ENCODE measurements around the gene DIO1.

The DIO1 gene

DNA sequence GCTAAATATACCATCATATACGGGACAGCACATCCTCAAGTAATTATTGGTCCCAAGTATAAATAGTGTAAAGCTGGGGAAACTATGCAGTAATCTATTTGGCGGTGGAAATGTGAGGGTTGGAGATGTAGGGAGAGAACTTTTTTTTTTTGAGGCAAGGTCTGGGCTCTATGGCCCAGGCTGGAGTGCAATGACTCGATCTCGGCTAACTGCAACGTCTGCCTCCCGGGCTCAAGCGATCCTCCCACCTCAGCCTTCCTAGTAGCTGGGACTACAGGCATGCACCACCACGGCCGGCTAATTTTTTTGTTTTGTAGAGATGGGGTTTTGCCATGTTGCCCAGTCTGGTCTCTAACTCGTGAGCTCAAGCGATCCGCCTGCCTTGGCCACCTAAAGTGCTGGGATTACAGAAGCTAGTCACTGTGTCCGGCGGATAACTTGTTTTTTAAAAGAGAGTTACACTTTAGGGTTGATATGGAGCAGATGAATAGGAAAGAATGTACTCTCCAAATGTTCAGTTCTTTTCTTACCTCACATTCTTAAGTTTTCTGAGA, 49.6 kb downstream of the DIO1 start:
- TF ChIP-seq TEAD4 (IDR thresholded peaks at IDR 0.05) (no peak), TCF12 (IDR thresholded peaks at IDR 0.05; ENCODE audit: low read depth) (no peak), RAD21 (IDR thresholded peaks at IDR 0.05; ENCODE audit: low read depth) (no peak), ZBTB7A (IDR thresholded peaks at IDR 0.05; ENCODE audit: low read depth) (no peak), EP300 (IDR thresholded peaks at IDR 0.05; ENCODE audit: borderline replicate concordance) (no peak)
- TF ChIP-seq, protein P1, sequence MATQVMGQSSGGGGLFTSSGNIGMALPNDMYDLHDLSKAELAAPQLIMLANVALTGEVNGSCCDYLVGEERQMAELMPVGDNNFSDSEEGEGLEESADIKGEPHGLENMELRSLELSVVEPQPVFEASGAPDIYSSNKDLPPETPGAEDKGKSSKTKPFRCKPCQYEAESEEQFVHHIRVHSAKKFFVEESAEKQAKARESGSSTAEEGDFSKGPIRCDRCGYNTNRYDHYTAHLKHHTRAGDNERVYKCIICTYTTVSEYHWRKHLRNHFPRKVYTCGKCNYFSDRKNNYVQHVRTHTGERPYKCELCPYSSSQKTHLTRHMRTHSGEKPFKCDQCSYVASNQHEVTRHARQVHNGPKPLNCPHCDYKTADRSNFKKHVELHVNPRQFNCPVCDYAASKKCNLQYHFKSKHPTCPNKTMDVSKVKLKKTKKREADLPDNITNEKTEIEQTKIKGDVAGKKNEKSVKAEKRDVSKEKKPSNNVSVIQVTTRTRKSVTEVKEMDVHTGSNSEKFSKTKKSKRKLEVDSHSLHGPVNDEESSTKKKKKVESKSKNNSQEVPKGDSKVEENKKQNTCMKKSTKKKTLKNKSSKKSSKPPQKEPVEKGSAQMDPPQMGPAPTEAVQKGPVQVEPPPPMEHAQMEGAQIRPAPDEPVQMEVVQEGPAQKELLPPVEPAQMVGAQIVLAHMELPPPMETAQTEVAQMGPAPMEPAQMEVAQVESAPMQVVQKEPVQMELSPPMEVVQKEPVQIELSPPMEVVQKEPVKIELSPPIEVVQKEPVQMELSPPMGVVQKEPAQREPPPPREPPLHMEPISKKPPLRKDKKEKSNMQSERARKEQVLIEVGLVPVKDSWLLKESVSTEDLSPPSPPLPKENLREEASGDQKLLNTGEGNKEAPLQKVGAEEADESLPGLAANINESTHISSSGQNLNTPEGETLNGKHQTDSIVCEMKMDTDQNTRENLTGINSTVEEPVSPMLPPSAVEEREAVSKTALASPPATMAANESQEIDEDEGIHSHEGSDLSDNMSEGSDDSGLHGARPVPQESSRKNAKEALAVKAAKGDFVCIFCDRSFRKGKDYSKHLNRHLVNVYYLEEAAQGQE (IDR thresholded peaks at IDR 0.05; ENCODE audit: low read depth): no peak
- TF ChIP-seq, protein P2, sequence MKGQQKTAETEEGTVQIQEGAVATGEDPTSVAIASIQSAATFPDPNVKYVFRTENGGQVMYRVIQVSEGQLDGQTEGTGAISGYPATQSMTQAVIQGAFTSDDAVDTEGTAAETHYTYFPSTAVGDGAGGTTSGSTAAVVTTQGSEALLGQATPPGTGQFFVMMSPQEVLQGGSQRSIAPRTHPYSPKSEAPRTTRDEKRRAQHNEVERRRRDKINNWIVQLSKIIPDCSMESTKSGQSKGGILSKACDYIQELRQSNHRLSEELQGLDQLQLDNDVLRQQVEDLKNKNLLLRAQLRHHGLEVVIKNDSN (IDR thresholded peaks at IDR 0.05): no peak

DNA sequence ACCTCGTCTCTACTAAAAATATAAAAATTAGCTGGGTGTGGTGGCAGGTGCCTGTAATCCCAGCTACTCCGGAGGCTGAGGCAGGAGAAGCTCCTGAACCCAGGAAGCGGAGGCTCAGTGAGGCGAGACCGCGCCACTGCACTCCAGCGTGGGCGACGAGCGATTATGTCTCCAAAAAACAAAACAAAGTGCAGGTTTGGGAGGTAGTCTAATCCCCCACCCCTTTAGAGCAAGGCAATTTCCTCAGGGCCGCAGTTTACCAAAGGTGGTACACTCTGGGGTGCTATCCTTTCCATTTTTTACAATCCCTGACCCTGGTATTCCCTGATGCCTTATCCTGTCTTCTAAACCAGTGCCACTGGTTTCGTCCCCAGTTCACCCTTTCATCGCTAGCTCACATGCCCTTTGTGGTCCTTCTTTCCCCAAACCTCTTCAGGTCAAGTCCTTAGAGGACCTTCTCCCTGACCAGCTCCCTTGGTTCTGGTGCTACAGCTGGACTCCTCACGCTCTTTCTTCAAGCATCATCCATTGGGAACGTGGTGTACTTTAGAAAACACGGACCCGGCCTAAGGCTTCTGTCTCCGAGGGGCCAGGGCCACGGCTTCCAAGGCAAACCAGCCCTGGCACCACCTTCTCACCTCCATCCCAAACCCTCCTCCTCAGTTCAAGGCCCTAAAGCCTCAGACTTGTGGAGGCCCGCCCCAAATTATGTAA, 50.6 kb downstream of the DIO1 start:
- TF ChIP-seq TEAD4 (IDR thresholded peaks at IDR 0.05) (no peak), YY1 (IDR thresholded peaks at IDR 0.05; ENCODE audit: low read depth) (no peak), TAF1 (IDR thresholded peaks at IDR 0.05; ENCODE audit: low read depth) (no peak), EGR1 (IDR thresholded peaks at IDR 0.05) (no peak), EP300 (IDR thresholded peaks at IDR 0.05; ENCODE audit: borderline replicate concordance) (no peak)
- TF ChIP-seq, protein P3, sequence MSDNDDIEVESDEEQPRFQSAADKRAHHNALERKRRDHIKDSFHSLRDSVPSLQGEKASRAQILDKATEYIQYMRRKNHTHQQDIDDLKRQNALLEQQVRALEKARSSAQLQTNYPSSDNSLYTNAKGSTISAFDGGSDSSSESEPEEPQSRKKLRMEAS (IDR thresholded peaks at IDR 0.05): no peak
- TF ChIP-seq, protein P1 (IDR thresholded peaks at IDR 0.05; ENCODE audit: low read depth): no peak

DNA sequence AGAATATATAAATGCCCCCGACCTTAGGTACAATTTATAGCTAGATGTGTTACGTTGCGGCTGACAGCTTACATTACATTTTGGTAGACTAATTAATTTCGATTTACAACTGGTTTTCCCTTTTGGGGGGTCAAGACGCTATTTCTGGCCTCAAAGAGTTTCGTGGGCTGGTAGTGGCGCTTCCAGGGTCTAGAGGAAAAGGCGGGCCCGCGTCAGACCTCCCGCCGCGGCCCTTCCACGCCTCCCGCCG, 51.1 kb downstream of the DIO1 start:
- no peak for TF ChIP-seq CREB1 (IDR thresholded peaks at IDR 0.05; ENCODE audit: low read depth)
- TF ChIP-seq, protein P1 (IDR thresholded peaks at IDR 0.05; ENCODE audit: low read depth): no peak

DNA sequence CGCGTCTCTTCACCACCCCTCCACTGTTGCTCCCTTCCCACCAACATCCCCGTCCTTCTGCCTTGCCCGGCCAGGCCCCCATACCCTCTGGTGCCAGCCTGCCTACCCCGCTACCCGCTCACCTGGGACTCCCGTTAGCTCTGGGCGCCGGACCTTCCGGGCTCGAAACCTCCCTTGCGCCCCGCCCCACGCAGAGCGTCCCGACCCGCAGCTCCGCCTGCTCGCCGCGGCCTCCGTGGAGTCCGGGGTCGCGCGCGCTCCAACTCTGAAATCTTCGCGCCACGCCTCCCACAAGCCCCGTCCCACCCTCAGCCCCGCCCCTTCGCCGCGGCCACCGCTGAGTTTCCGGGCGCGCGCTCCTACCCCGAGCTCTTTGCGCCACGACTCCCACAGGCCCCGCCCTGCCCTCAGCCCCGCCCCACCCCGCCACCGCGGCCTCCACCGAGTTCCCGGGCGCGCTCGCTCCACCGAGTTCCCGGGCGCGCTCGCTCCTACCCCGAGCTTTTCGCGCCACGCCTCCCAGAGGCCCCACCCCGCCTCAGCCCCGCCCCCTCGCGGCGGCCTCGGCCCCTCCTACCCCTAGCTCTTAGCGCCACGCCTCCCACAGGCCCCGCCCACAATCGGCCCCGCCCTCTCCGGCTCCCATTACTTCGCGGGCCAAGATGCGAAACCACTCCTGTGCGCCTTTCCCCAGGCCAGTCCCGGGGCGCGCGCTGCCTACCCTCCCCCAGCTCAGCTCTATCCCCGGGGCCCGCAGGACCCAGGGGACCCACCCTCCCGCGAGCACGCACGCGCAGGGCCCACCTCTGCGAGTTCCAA, 51.7 kb downstream of the DIO1 start, which contains the start of gene IFT25:
TSS of gene IFT25 (minus strand) at position 267 of the 819 bp plus-strand sequence. CDS start 5,617 bp downstream, outside the sequence.
- TF ChIP-seq TAF1 (IDR thresholded peaks at IDR 0.05; ENCODE audit: low read depth): peak; percentile 67; the same call in 1 of the 2 replicates
- no peak for TF ChIP-seq CEBPB (IDR thresholded peaks at IDR 0.05)
- TF ChIP-seq RAD21 (IDR thresholded peaks at IDR 0.05; ENCODE audit: low read depth): no peak
- TF ChIP-seq, protein P2 (IDR thresholded peaks at IDR 0.05): no peak
- TF ChIP-seq EP300 (IDR thresholded peaks at IDR 0.05; ENCODE audit: borderline replicate concordance): 0 out of 2 replicates have a peak, but pooled peaks have one; percentile 9
- no peak for TF ChIP-seq FOXM1 (IDR thresholded peaks at IDR 0.05; ENCODE audit: borderline replicate concordance, low read depth)
- TF ChIP-seq TCF12 (IDR thresholded peaks at IDR 0.05; ENCODE audit: low read depth): no peak
- TF ChIP-seq NFIC (IDR thresholded peaks at IDR 0.05): no peak
- no peak for TF ChIP-seq TEAD4 (IDR thresholded peaks at IDR 0.05)
- no peak for TF ChIP-seq EGR1 (IDR thresholded peaks at IDR 0.05)
- TF ChIP-seq, protein P3 (IDR thresholded peaks at IDR 0.05): peak; percentile 65
- TF ChIP-seq YY1 (IDR thresholded peaks at IDR 0.05; ENCODE audit: low read depth): no peak
- 0 out of 2 replicates have a peak, but pooled peaks have one; percentile 61 for TF ChIP-seq ZBTB7A (IDR thresholded peaks at IDR 0.05; ENCODE audit: low read depth)
- TF ChIP-seq, protein P1 (IDR thresholded peaks at IDR 0.05; ENCODE audit: low read depth): no peak
- TF ChIP-seq CREB1 (IDR thresholded peaks at IDR 0.05; ENCODE audit: low read depth): no peak; the same call in 1 of the 2 replicates

Data from Ishikawa (cell line).